ENCODE results near the gene HNRNPAB.

HNRNPAB gene

GRCh38 chr5:178204182-178204934 is at the start of gene HNRNPAB:
Gene HNRNPAB (plus strand): TSS chr5:178204533. CDS start chr5:178204838, 305 bp downstream.
- peak; percentile 86 for DNase-seq (ENCODE audit: low read depth, low spot score)

- DNase-seq (ENCODE audit: low read depth, low spot score) = no peak
These were observed 49.3 kb upstream of the HNRNPAB start for GRCh38 chr5:178155065-178155464.

- DNase-seq (ENCODE audit: low read depth, low spot score) = no peak
These were observed 44.2 kb upstream of the HNRNPAB start for GRCh38 chr5:178160176-178160575.

GRCh38 chr5:178162481-178162880 is 41.9 kb upstream of the HNRNPAB start:
- DNase-seq (ENCODE audit: low read depth, low spot score) = no peak

- no peak for DNase-seq (ENCODE audit: low read depth, low spot score)
These were observed 40.3 kb upstream of the HNRNPAB start for GRCh38 chr5:178163772-178164735.

- DNase-seq (ENCODE audit: low read depth, low spot score) = no peak
These were observed 38.8 kb upstream of the HNRNPAB start for GRCh38 chr5:178165581-178165980.

- no peak for DNase-seq (ENCODE audit: low read depth, low spot score)
These were observed 33.9 kb upstream of the HNRNPAB start for GRCh38 chr5:178170455-178170854.

- no peak for DNase-seq (ENCODE audit: low read depth, low spot score)
These were observed 29.9 kb upstream of the HNRNPAB start for GRCh38 chr5:178174456-178174855.

GRCh38 chr5:178176791-178177190 is 27.5 kb upstream of the HNRNPAB start:
- no peak for DNase-seq (ENCODE audit: low read depth, low spot score)

GRCh38 chr5:178177569-178177968 is 26.8 kb upstream of the HNRNPAB start:
- no peak for DNase-seq (ENCODE audit: low read depth, low spot score)

- peak; percentile 98 for DNase-seq (ENCODE audit: low read depth, low spot score)
These were observed 24.0 kb upstream of the HNRNPAB start for GRCh38 chr5:178180141-178180863.

GRCh38 chr5:178182158-178182876 is 22.0 kb upstream of the HNRNPAB start:
- DNase-seq (ENCODE audit: low read depth, low spot score) = no peak

GRCh38 chr5:178186427-178186826 is 17.9 kb upstream of the HNRNPAB start:
- DNase-seq (ENCODE audit: low read depth, low spot score) = no peak

- no peak for DNase-seq (ENCODE audit: low read depth, low spot score)
These were observed 17.3 kb upstream of the HNRNPAB start, which contains the start of gene GMCL2 for GRCh38 chr5:178187014-178187413. Gene GMCL2 (minus strand): TSS chr5:178187371. CDS start chr5:178187299, 72 bp downstream.

- DNase-seq (ENCODE audit: low read depth, low spot score) = no peak
These were observed 14.9 kb upstream of the HNRNPAB start for GRCh38 chr5:178189433-178189832.

- no peak for DNase-seq (ENCODE audit: low read depth, low spot score)
These were observed 12.7 kb upstream of the HNRNPAB start for GRCh38 chr5:178191661-178192060.

- DNase-seq (ENCODE audit: low read depth, low spot score) = no peak
These were observed 12.1 kb upstream of the HNRNPAB start for GRCh38 chr5:178192244-178192643.

- no peak for DNase-seq (ENCODE audit: low read depth, low spot score)
These were observed 11.5 kb upstream of the HNRNPAB start for GRCh38 chr5:178192787-178193186.

GRCh38 chr5:178193251-178193809 is 11.0 kb upstream of the HNRNPAB start:
- no peak for DNase-seq (ENCODE audit: low read depth, low spot score)

- no peak for DNase-seq (ENCODE audit: low read depth, low spot score)
These were observed 10.3 kb upstream of the HNRNPAB start for GRCh38 chr5:178194026-178194425.
